GM10248 (cell line): ENCODE data around the gene ITM2C.

Experiments
- CTCF ChIA-PET: fragments of 300-600 bp; sonication (Branson Sonifier 250); formaldehyde crosslinking; extraction: SDS; loops from one replicate; lab custom pipeline; 2021; ENCODE audit warnings: antibody characterized with exemption; lab: Yijun Ruan, JAX
- POLR2A ChIA-PET: fragments of 350-650 bp; sonication (Branson Sonifier 250); formaldehyde crosslinking; extraction: SDS; loops from one replicate; lab custom pipeline; 2020; ENCODE audit warnings: antibody characterized with exemption; lab: Yijun Ruan, JAX
- DNase-seq: peaks from one replicate; pipeline ENCODE4 v3.0.0; 2012; ENCODE audit errors: extremely low spot score
- TF ChIP-seq, protein P1 (sequence below): IDR thresholded peaks from 2 replicates; pipeline ENCODE4 v1.5.1; 2012; ENCODE audit warnings: mild to moderate bottlenecking, low read depth; ENCODE audit errors: extremely low read depth, missing control alignments, control extremely low read depth

The ITM2C gene

DNA sequence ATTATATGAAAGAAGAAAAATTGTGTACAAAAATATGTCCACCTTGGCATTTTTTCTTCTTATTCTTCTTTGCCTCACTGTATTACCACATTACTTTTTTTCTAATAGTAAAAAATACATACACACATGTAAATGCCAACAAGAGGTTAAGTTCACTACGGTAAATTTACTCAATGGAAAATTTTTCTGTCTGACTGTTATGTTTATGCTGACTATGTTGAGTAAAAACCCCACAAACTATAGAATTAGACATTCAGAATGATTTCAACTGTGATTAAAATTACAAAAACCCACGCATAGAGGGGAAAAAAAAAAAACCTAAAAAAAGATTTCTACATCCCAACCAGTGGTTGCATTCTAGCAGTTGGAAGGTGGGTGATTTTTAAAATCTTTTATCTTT lies 54.9 kb downstream of the ITM2C start:
- ChIA-PET CTCF (interaction anchor here (16.0 to 18.7 kb wide), 2 partner anchors 25 to 65 kb away, joined by 242 to 305 read pairs; no protein-coding TSS in a partner anchor), POLR2A (no interaction called here)
- DNase-seq = no peak
- TF ChIP-seq, protein P1, sequence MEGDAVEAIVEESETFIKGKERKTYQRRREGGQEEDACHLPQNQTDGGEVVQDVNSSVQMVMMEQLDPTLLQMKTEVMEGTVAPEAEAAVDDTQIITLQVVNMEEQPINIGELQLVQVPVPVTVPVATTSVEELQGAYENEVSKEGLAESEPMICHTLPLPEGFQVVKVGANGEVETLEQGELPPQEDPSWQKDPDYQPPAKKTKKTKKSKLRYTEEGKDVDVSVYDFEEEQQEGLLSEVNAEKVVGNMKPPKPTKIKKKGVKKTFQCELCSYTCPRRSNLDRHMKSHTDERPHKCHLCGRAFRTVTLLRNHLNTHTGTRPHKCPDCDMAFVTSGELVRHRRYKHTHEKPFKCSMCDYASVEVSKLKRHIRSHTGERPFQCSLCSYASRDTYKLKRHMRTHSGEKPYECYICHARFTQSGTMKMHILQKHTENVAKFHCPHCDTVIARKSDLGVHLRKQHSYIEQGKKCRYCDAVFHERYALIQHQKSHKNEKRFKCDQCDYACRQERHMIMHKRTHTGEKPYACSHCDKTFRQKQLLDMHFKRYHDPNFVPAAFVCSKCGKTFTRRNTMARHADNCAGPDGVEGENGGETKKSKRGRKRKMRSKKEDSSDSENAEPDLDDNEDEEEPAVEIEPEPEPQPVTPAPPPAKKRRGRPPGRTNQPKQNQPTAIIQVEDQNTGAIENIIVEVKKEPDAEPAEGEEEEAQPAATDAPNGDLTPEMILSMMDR = no peak

DNA sequence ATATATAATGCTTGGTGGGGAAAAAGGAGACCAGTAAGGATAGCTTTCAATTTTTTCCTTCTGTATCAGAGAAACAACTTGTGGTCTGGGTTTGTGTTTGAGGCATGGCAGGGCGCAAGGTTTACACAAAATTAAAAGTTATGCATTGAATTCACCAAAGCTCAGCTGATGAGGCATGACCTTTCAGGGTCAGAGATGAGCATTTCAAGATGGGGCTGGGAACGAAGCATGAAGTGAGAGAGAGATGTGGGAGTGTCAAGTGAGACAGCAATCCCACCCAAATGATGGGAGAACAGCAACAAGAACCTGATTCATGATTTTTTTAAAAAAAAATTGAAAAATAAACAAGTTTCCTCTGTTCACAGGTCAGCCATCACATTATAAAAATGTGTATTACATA lies 55.4 kb downstream of the ITM2C start:
- TF ChIP-seq, protein P1 = no peak
- POLR2A ChIA-PET = no interaction called here

DNA sequence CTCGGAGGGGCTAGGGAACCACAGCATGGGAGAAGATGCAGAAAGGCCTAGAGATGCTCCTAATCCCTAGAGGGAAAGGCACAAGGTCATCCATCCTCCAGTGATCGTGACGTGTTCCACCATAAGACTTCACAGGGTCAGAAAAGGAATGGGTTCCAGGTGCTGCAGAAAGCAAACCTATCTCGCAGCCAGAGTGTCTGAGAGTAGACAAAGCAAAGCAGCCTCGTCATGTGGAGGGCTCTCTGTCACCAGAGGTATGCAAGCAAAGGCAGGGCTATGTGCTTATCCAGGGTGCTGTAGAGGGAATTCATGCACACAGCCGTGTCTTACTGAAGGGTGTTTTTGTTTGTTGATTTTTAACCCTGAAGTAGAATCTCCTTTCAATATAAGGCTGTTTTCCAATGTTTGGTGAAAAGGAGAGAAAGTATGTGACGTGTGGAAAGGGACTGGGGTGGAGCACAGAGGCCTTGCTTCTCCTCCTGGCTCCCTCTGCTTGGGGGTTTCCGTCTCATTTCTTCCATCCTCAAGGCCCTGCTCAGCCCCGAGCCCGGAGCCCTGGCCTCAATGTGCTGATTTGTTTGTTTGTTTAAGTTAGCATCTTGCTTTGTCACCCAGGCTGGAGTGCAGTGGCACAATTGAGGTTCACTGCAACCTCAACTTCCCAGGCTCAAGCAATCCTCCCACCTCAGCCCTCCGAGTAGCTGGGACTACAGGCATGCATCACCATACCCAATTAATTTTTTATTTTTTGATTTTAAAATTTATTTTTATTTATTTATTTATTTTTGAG lies 57.3 kb downstream of the ITM2C start:
- POLR2A ChIA-PET = interaction anchor here (1.1 kb wide), 1 partner anchor 38 kb away, joined by 3 read pairs; no protein-coding TSS in a partner anchor
- DNase-seq = no peak
- CTCF ChIA-PET = interaction anchor here (1.2 to 18.7 kb wide), 5 partner anchors 9 to 63 kb away, joined by 3 to 305 read pairs (median 11); no protein-coding TSS in a partner anchor
- TF ChIP-seq, protein P1 = no peak

More for the DNA sequence above, 55.4 kb downstream of the ITM2C start:
- DNase-seq = no peak
- CTCF ChIA-PET = interaction anchor here (1.2 to 18.7 kb wide), 4 partner anchors 18 to 72 kb away, joined by 3 to 305 read pairs (median 123); no protein-coding TSS in a partner anchor

DNA sequence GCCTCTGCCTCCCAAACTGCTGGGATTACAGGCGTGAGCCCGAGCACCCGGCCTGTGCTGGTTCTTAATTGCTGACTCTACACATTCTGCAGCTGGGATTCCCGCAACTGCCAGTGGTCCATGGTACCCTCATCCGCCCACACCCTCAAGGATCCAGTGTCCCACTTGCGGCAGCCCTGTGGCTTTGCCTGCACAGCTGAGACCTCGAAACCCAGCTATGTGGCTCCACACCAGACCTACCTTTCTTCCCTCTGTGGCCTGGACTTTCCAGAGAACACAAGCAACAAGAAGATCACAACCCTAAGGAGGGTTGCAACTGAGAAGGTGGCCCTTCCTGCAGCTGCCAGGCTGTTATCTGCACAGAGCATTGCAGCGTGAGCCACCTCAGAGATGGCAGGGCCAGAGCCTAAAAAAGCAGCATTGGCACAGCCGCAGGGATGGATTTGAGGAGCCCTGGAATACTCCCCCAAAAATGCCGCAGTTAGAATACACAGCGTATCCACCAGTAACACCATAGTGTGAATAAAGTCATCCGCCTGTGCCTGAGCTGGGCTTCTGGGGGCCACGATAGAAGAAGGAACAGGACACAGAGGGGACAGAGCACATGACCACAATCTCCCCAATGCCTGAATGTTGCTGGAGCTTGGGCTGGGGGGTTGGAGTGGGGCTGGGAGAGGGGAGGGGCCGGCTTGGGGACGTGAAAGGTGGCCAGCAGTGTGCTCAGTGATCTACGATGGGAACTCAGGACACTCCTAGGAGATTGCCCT lies 58.4 kb downstream of the ITM2C start:
- CTCF ChIA-PET = interaction anchor here (1.0 to 18.7 kb wide), 10 partner anchors 13 to 915 kb away, joined by 3 to 305 read pairs (median 9); no protein-coding TSS in a partner anchor
- TF ChIP-seq, protein P1 = no peak
- DNase-seq = no peak
- POLR2A ChIA-PET = interaction anchor here (0.6 to 2.4 kb wide), 4 partner anchors 16 to 59 kb away, joined by 3 to 8 read pairs (median 4); no protein-coding TSS in a partner anchor

DNA sequence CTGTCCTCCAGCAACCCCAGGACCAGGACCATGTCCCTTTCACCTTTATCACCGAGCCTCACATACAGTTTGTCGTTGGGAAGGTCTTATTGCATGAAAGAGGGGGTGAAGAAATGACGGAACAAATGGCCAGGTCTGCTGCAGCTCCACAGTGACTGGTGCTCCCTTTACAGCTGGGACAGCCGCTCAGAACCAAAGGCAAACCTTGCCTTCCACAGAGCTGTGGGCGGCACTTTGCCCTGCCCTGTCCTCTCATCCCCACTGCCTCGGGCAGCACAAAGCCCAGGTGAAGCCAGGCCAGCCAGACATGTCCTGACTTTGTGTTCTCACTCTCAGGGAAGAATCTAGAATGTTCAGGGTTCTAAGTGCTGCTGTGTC lies 59.3 kb downstream of the ITM2C start:
- TF ChIP-seq, protein P1 = no peak
- POLR2A ChIA-PET = interaction anchor here (0.6 to 2.4 kb wide), 7 partner anchors 16 to 63 kb away, joined by 3 to 8 read pairs (median 4); no protein-coding TSS in a partner anchor
- DNase-seq = no peak
- CTCF ChIA-PET = interaction anchor here (0.6 to 18.7 kb wide), 19 partner anchors 14 to 916 kb away, joined by 3 to 305 read pairs (median 4); partner anchors contain the start of gene ITM2C
